ENCODE data around the gene ANXA6. TPM values are rescaled to one million over a fixed set of nuclear protein-coding genes. Genes with fewer than 3 reads are reported as not detected.

Gene ANXA6
- total RNA-seq, 1 experiment from 2014 or later = 507 TPM

DNA sequence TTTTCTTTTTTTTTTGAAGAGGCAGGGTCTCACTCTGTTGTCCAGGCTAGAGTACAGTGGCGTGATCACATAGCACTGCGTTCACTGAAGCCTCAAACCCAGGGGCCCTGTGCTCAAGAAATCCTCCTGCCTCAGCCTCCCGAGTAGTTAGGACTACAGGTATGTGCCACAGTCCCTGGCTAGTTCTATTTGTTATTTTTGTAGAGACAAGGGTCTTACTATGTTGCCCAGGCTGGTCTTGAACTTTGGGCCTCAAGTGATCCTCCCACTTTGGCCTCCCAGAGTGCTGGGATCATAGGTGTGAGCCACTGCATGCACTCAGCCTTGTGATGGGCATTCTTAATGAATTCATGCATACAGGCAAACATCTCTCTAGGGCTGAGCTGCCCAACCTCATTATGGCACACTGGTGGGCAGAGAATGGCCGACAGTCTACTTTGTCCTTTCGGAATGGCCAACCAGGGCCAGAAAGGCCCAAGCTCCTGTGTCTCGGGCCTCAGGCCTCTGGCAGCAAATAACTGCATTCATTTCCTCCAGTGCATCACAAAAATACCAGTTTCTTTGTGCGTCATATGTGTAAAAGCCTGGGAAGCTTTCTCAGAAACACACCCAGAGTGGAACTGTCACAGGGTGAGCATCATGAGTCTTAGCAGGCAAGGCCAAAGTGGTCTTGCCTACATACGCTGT, 27.2 kb downstream of the ANXA6 start:
- DNase-seq (ENCODE audit: low spot score) = no peak

DNA sequence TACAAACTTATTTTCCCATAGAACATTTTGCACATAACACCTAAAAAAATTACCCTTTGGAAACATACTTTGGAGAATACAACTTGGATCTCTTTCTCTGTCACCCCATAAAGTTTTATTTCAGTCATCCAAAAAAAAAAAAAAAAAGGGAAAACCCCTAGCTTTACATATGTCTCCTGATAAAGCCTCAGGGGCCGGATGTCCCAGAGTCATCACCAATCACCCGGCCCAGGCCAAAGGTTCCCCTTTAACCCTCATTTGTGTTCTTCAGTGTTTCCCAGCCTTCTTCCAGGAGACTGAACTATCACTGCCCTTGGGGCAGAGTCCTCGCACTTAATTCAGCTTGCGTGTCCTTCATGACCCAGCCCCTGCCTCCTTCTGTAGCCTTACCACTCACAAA, 28.8 kb downstream of the ANXA6 start:
- DNase-seq (ENCODE audit: low spot score) = no peak

DNA sequence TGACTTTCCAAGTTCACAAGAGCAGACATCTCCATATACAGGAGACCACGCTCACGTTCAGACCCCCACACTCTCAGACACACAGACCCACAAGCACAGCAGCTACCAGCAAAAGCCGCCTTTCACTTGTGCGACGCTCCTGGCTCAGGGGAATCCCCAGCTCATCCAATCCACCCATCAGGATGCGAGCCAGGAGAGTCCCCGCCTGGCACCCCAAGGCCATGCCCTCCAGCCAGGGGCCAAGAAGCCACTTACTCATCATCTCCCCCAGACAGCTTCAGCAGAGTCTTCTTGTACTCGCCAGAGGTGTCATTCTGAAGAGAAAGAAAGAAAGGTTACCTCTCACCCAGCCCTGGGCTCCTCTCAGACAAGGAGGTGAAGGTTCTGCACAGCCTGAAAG, 29.7 kb downstream of the ANXA6 start:
- DNase-seq (ENCODE audit: low spot score) = no peak

DNA sequence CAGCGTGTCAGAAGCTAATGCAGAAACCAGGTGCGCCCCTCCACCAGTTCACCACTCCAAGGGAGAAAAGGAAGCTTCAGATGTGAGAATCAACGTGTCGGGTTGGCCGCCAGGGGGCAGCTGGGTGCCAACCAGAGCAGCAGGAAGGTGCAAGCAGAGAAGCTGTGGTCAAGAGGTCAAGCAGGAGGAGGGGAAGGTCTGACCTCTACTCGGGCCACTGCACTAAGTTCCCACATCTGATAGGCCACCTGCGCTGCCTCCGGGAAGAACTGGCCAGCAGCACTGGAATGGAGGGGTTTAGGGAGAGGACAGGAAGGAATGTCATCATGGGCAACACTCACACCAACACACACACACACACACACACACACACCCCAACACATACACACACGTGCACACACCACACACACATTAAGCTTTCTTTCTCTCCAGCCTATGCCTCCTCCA, 31.4 kb downstream of the ANXA6 start:
- peak; percentile 85 for DNase-seq (ENCODE audit: low spot score)

DNA sequence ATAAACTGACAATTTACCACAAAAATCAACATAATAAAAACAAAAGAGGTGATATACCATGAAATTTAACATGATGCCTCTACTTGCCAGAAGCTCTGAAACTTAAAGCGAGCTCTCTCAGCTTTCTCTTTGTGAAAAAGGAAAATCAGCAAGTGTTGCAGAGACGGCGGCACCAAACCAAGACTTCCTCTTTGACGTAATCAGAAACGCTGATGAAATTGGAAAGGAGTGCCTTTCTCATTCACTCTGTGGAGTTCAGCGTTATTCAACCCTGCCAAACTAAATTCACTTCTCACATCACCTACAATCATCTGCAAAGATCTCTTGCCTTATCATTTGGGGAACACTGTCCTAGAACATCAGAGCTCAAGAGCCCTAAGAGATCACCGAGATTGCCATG, 32.2 kb downstream of the ANXA6 start:
- DNase-seq (ENCODE audit: low spot score) = no peak

DNA sequence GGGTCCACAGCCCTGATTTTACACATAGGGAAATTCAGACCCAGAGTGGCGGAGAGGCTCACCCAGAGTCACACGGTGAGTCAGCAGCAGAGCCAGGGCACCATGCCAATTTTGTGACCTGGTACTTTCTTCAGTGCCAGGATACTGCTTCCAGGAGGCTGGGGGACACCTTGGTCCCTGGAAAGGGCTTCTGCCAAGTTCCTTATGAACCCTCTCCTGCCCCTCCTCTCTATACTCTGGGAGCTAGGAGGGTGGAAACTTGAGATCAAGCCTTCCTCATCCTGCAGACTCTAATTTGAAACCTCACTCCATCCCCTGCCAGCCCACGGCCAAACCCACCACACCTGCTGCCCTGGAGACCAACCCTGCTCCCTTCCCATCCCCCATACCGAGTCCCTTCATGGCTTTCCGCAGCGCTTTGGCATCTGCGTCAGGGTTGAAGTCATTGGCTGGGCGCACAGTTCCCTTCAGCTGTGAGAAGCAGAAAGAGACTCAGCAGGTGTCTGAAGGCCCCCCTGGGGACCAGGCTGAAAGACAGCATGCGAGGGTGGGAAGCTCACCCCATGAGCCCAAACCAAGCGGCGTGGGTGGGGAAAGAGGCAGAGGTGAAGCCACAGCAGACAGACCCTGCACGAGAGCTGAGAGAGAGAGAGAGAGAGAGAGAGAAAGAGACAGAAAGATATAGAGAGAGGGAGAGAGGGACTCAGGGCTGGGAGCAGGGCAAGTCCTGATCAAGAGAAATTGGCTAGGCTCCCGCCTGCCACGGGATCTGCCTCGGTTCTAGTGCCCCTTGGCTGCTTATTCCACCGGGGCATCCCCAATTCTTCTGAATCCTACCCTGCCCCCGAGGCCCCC, 33.5 kb downstream of the ANXA6 start:
- peak; percentile 71 for DNase-seq (ENCODE audit: low spot score)

DNA sequence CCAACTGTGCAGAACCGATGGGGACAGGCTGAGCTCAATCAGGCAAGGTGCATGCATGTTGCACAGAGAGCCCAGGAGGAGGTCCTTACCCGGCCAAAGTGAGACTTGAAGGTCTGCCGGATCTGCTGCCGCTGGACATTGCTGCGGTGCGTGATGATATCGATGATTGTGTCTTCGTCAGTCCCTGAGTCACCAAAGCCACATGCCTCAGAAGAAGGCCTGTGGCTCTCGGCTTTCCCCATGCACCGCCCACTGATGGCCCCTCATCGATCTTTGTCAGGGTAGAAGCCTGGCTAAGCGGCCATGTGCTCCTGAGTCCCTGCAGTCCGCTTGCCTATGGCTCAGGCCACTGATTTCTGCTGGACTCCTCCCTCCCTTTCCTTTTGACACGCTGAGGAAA, 34.8 kb downstream of the ANXA6 start:
- DNase-seq (ENCODE audit: low spot score) = no peak

DNA sequence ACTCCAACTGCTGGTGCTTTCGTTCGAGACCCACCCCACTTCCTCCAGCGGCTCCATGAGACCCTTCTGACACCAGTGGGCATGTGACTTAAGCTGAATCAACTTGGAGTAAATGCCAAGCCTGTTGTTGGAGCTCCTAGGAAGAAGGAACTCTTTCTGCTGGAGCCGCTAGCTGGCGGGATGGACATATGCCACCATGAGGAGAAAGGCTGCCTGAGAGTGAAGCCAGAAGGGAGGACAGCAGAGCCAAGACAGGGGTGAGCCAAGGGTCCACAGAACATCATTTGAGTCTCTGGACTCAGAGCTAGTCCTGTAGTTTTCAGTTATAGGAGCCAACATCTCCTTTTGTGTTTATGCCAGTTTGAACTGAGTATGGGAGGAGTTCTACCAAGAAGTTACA, 35.9 kb downstream of the ANXA6 start:
- no peak for DNase-seq (ENCODE audit: low spot score)

DNA sequence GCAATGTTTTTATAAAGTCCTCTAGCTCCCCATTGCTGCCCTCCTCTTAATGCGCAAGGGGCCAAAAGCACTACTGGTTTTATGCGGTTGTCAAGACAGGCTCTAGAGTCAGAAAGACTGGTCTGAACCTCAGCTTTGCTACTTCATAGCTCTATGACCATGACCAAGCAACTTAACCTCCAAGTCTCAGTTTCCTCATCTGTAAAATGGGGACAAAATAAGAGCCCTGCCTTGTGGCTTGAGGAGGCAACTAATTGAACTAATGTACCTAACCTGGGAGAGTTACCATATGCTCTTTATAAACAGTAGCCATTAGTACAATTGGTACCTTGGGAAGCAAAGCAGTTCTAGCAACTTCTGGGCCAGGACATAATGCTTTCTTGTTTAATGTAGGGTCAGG, 36.5 kb downstream of the ANXA6 start:
- no peak for DNase-seq (ENCODE audit: low spot score)

DNA sequence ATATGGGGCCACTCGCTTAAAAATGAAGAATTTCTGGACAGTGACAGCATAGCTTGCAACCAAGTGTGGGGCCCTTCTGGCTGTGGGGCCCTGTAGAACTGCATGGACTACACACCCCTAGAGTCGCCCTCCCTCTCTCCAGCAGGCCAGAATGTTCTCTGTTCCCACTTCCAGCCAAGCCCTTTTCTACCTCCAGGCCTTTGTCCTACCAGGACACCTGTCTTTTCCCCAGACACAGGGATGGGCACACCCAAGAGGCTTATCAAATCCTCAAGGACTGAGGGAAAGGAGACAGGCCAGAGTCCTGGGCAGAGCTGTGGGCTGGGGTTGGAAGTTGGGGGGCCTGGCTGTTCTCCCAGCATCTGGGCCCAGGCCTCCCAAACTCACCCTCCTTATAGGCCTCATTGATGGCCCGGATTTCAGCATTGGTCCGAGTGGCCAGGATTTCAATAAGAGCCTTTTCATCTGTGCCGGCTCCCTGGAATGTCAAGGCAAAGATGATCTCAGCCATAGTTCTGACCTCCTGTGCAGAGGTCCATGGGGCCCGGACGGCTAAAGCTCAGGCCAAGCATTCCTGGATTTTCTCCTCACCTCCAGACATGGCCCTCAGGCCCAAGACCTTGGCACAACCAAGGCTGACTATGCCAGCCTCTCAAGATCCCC, 38.5 kb downstream of the ANXA6 start:
- no peak for DNase-seq (ENCODE audit: low spot score)

DNA sequence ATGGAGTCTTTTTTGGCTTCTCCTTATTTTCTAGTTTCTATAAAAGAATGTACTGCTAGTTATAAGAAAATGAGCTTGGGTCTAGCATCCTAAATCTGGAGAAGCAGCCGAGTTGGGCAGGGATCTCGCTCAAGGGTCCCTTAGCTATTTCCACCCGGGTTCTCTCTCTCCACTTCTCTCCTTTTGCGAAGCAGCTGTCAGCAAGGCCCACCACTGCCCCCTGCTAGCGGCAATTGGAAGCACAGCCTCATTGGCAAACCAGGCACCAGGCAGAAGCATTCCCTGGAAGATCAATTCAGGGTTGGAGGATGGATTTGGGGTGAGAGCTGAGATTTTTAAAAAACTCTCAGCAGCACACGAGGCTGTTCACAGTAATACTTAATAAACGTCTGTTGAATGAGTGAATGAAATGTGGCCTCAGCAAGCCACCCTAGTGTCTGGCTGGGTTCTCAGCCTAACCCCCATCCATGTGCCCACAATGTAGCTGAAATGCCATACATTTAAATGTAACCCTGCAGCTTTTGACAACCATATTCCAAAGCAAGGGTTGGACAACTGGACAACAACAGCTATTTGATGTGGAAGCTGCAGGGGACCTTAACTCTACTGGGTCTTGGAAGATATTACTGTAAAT, 42.2 kb downstream of the ANXA6 start:
- DNase-seq (ENCODE audit: low spot score) = peak; percentile 49

DNA sequence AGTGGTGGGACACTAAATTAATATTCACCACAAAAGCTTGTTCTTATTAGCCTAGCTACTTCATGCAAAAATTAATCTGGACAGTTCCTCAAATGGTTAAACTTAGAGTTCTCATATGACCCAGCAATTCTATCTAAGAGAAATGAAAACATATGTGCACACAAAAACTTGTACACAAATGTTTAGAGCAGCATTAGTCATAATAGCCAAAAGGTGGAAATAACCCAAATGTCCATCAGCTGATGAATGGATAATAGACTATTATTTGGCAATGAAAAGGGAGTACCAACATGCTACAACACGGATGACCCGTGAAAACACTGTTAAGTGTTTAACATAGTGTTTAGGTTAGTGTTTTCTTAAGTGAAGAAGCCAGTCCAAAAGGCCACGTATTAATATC, 43.9 kb downstream of the ANXA6 start:
- no peak for DNase-seq (ENCODE audit: low spot score)

DNA sequence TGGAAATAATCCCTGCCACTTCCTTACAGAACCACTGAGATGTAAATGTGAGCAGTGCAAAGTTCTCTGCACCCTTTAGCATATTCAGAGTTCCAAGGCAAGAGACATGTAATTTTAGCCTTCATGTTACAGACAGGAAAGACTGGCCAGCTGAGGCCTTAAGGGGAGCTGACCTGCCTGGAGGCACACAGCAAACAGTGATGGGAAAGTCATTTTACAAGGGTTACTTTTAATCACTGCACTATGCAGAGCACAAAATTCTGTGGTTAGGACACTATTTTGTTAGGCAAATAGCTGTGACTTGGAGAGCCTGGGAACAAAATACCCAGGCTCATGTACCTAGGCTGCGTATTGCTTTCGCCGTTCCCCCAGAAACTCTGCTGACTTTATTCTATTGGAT, 46.6 kb downstream of the ANXA6 start:
- DNase-seq (ENCODE audit: low spot score) = no peak

DNA sequence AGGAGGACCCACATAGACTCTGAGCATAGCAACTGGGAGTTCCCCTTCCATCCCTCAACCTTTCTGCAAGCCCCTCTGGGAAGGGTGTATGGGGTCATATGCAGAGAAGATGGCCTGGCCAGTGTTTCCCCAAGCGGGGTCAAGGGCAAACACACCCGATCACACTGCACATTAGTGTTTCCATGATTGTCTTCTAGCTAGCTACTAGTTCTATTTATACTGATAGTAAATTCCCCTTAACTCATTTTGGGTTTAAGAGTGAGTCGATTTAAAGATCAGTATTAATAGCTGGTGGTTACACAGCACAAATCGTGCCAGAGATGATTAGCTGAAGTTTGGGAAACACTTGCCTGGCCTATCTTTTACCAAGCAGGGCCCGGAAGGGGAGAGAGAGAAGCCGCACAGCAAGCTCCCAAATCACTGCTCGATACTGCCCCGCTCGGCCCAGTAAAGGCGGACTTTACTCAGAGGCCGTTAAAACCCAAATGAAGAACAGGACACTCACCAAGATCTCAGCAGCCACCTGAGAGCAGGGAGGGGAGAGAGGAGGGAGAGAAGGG, 47.4 kb downstream of the ANXA6 start:
- no peak for DNase-seq (ENCODE audit: low spot score)

DNA sequence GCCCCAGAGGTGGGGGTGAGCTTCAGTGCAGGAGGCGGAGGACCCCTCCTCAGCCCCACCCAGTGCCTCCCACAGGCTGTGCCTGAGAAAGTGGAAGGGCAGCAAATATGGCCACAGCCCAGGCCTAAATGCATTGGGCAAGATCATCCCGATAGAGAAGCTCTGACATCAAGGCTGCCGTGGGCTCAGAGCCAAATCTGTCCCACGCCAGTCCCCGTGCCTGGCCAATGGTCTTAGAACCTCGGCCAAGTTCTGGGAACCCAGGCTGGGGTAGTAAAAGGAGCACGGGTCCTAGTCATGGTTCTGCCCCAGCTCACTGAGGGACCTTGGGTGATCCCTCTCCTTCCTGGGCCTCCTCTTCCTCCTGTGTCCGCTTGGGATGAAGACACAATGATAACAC, 49.0 kb downstream of the ANXA6 start:
- no peak for DNase-seq (ENCODE audit: low spot score)

DNA sequence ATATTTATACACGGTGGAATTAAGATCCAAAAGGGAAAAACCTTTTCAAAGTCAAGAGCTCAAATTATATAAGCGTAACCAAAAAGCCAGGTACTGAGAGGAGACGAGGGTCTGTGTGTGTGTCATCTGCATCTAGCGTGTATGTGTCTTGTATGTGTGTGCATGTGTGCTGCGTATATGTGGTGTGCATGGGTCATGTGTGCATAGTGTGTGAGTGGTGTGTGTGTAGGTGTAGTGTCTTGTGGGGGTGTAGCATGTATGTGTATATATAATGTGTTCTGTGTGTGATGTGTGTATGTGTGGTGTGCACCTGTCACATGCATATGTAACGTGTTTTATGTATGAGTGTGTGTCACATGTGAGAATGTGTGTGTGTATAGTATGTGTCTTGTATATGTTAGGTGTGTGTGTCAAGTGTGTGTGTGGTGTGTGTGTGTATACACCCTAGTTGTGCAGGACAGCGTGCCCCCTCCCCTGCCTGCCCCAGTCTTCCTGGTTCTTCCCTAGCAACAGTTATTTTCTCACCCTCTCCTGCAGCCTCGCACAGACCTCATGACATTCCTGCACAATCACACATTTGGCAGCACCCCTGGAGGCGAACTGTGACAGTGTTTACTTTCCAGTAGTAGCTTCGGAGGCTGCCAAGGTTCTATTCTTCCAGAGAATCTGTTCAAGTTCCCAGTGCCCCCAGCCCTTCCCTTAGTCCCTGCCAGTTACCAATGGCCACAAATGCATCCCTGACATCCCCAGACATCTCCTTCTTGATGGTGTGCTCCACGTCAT, 49.6 kb downstream of the ANXA6 start:
- DNase-seq (ENCODE audit: low spot score) = no peak

DNA sequence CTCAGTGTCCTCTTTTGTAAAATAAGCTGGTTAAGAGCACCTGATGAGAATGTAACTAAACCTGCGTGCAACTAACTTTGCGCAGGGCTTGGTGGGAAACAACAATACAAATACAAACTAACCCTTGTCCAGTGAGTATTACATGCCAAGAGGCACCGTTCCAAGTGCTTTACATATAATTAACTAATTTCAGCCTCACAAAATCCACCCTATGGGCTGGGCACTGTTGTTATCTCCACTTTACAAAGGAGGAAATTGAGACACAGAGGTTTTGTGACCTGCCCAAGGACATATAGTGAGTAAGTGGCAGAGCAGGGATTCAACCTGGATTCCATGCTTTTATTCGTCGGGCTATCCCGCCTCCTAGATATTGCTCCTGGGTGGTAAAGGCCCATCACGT, 50.5 kb downstream of the ANXA6 start:
- DNase-seq (ENCODE audit: low spot score) = no peak

DNA sequence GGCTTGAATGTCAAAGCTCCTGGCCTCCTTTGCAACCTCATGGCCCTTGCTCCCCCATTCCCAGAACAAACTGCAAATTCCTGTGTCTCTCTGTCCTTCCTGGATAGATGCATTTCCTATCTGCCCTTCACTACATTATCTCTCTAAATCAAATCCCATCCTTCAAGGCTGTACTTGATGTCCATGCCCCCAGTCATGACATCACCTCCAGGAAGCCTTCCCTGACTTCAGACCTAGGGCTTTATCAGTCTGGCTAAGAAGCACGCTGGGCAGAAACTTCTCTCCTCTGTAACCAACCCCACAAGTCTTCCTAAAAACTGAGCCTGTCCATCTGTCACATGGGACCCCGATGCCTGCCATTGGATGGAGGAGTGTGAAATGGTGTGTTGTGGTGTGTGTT, 51.1 kb downstream of the ANXA6 start:
- no peak for DNase-seq (ENCODE audit: low spot score)

DNA sequence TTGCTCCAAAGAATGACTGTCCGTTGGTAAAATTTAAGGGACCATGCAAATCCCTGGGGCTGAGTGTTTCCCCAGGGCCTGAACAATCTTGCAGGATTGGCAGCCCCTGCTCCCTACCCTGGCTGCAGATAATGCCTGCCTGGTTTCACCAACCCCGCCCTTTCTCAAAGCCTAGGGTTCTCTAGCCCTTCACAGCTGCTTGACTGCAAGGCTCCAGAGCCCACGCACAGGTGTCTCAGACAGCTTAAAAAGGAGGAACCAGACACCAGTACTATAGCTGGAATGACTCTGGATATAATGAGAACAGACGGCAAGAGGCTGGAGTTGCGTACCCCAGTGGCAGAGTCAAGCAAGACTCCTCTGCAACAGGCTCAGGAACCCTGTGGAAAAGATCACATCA, 51.5 kb downstream of the ANXA6 start:
- DNase-seq (ENCODE audit: low spot score) = no peak

DNA sequence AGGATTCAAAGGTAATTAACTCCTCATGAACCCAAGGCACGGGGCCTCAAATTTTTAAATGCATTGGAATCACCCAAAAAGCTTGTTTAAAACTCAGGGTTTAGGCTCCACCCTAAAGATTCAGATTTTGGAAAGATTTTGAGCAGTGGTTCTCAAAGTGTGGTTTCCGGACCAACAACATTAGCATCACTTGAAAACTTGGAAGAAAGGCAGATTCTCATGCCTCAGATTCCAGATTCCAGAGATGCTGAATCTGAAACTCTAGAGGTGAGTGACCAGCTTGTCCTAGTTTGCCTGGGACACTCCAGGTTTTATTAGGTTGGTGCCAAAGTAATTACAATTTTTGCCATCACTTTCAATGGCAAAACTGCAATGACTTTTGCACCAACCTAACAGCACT, 52.0 kb downstream of the ANXA6 start:
- no peak for DNase-seq (ENCODE audit: low spot score)

DNA sequence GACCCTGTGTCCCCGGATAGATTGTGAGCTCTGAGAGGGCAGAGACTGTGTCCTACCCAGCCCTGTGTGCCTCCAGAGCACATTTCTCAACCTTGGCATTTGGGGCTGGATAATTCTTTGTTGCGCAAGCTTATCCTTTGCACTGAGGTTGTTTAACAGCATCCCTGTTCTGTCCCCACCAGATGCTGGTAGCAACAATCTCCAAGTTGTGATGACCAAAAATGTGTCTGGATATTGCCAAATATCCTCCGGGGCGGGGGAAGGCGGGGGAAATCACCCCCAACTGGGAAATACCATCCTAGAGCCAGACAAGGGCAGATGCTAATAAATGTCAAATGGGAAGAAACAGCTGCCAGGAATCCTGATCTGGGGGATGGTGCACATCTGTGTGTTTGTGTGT, 52.8 kb downstream of the ANXA6 start:
- no peak for DNase-seq (ENCODE audit: low spot score)
